Measurements from ENCODE around the gene RASSF5.

DNA sequence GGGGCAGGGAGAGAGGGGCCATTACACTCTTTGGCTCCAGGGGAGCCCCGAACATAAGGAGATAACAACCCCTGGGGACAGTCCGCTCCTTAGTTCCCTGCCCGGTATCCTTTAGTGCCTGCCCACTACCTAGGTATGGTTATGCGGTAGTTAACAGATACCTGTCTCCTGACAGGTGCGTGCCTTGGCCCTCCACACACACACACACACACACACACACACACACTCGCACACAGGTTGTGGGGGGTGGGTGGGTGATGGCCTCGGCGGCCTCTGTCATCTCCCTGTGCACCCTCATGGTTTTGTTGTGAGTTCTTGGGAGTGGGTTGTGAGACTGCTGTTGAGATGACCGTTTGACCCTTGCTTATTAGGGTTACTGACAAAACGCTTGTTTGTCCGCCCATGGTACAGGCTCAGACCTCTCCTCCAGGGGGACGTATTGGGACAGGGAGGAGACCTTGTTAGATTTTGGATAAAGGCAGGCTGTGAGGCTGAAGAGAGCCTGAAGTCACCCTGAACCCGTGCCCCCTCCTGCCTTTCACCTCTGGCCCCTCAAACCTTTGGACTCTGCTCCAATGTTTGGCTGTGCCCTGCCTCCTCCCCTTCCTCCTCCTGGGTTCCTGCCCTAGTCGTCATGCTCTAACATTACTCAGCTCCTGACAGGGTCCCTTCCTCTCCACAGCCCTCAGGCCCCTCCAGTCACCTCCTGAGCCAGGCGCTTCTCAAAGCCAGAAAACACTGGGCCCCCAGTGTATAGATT, 979 bp downstream of the RASSF5 start:
- TF ChIP-seq, protein P1, sequence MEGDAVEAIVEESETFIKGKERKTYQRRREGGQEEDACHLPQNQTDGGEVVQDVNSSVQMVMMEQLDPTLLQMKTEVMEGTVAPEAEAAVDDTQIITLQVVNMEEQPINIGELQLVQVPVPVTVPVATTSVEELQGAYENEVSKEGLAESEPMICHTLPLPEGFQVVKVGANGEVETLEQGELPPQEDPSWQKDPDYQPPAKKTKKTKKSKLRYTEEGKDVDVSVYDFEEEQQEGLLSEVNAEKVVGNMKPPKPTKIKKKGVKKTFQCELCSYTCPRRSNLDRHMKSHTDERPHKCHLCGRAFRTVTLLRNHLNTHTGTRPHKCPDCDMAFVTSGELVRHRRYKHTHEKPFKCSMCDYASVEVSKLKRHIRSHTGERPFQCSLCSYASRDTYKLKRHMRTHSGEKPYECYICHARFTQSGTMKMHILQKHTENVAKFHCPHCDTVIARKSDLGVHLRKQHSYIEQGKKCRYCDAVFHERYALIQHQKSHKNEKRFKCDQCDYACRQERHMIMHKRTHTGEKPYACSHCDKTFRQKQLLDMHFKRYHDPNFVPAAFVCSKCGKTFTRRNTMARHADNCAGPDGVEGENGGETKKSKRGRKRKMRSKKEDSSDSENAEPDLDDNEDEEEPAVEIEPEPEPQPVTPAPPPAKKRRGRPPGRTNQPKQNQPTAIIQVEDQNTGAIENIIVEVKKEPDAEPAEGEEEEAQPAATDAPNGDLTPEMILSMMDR (IDR thresholded peaks at IDR 0.05; ENCODE audit: poor library complexity): no peak
- TF ChIP-seq EZH2 (IDR thresholded peaks at IDR 0.05; ENCODE audit: borderline replicate concordance) (no peak), EZH2phosphoT487 (IDR thresholded peaks at IDR 0.05; ENCODE audit: low read depth, severe bottlenecking, unreplicated experiment) (no peak)

All from hepatocyte (in vitro differentiated cells).